HEK293T (cell line): ENCODE data around the gene ADGRD1.

Experiments
- ARNT ChIP-seq: fragments of 450-650 bp; IDR thresholded peaks from 2 replicates; pipeline ENCODE4 v1.6.1; 2017; ENCODE audit warnings: mild to moderate bottlenecking
- BHLHE40 ChIP-seq: fragments of 450-650 bp; IDR thresholded peaks from 2 replicates; pipeline ENCODE4 v1.6.1; 2016; ENCODE audit warnings: mild to moderate bottlenecking, moderate library complexity, borderline replicate concordance
- CTBP1 ChIP-seq: fragments of 450-650 bp; IDR thresholded peaks from 2 replicates; pipeline ENCODE4 v1.6.1; 2016; ENCODE audit warnings: borderline replicate concordance
- ELF4 ChIP-seq: fragments of 450-650 bp; IDR thresholded peaks from 2 replicates; pipeline ENCODE4 v1.6.1; 2017; ENCODE audit warnings: antibody characterized with exemption
- FOXA1 ChIP-seq: fragments of 450-650 bp; IDR thresholded peaks from 2 replicates; pipeline ENCODE4 v1.6.1; 2016; ENCODE audit warnings: mild to moderate bottlenecking
- FOXM1 ChIP-seq: fragments of 450-650 bp; IDR thresholded peaks from 2 replicates; pipeline ENCODE4 v1.6.1; 2017; ENCODE audit warnings: mild to moderate bottlenecking, borderline replicate concordance
- HDGF ChIP-seq: fragments of 450-650 bp; IDR thresholded peaks from 2 replicates; pipeline ENCODE4 v1.6.1; 2017; ENCODE audit warnings: antibody characterized with exemption, borderline replicate concordance
- NFRKB ChIP-seq: fragments of 450-650 bp; IDR thresholded peaks from 2 replicates; pipeline ENCODE4 v1.6.1; 2016; ENCODE audit warnings: mild to moderate bottlenecking, moderate library complexity
- SP1 ChIP-seq: fragments of 450-650 bp; IDR thresholded peaks from 2 replicates; pipeline ENCODE4 v1.6.1; 2017
- TARDBP ChIP-seq: fragments of 450-650 bp; IDR thresholded peaks from 2 replicates; pipeline ENCODE4 v1.6.1; 2016
- ZNF384 ChIP-seq: fragments of 450-650 bp; IDR thresholded peaks from 2 replicates; pipeline ENCODE4 v1.6.1; 2016
- TF ChIP-seq, protein P1 (sequence below): fragments of 450-650 bp; IDR thresholded peaks from 2 replicates; pipeline ENCODE4 v1.6.1; 2016

DNA sequence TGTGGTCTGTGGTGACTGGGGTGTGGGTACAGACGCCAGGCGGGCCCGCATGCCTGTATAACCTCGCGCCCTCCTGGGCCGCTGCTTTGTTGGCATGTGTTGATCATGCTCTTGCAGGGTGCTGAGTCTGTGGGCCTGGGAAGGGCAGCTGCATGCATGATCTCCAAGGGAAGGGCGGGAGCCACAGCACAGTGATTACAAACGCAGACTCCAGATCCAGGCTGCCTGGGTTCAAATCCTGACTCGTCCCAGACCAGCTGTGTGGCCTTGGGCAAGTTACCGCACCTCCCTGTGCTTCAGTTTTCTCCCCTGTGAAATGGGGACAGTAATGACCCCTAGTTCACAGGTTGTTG is 24.0 kb downstream of the ADGRD1 start:
- TF ChIP-seq BHLHE40 (no peak), ELF4 (no peak), SP1 (no peak), TARDBP (no peak), HDGF (no peak), NFRKB (no peak), FOXM1 (no peak), FOXA1 (no peak), ZNF384 (no peak), ARNT (no peak), CTBP1 (no peak)
- TF ChIP-seq, protein P1, sequence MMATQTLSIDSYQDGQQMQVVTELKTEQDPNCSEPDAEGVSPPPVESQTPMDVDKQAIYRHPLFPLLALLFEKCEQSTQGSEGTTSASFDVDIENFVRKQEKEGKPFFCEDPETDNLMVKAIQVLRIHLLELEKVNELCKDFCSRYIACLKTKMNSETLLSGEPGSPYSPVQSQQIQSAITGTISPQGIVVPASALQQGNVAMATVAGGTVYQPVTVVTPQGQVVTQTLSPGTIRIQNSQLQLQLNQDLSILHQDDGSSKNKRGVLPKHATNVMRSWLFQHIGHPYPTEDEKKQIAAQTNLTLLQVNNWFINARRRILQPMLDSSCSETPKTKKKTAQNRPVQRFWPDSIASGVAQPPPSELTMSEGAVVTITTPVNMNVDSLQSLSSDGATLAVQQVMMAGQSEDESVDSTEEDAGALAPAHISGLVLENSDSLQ, result no peak
